Endothelial cell of umbilical vein (primary cell): ENCODE measurements around the gene DTD2.

ENCODE experiments used
- CTCF ChIP-seq, 2 donors: IDR thresholded peaks; 1 replicate in 1 of 2; 2 replicates in 1 of 2; pipeline ENCODE4 v1.5.1; 2011; ENCODE audit warnings: low read length in 2 of 2, mild to moderate bottlenecking in 2 of 2, moderate library complexity in 2 of 2, control low read depth in 1 of 2, inconsistent platforms in 1 of 2, low read depth in 1 of 2; ENCODE audit not compliant: insufficient read depth in 1 of 2; ENCODE audit errors: extremely low read depth in 1 of 2
- GATA2 ChIP-seq: IDR thresholded peaks from 2 replicates; pipeline ENCODE4 v1.7.0; 2011; ENCODE audit warnings: low read depth, mild to moderate bottlenecking, moderate library complexity, mixed read lengths, low read length; ENCODE audit not compliant: insufficient read length, insufficient read depth
- JUN ChIP-seq: IDR thresholded peaks from 2 replicates; pipeline ENCODE4 v1.6.1; 2011; ENCODE audit warnings: borderline replicate concordance, low read depth; ENCODE audit not compliant: insufficient read length, insufficient read depth
- MAX ChIP-seq: IDR thresholded peaks from 2 replicates; pipeline ENCODE4 v1.6.1; 2011; ENCODE audit not compliant: insufficient read depth, insufficient read length
- MYC ChIP-seq: IDR thresholded peaks from one replicate; pipeline ENCODE4 v1.6.1; 2011; ENCODE audit warnings: mild to moderate bottlenecking, low read depth, low read length
- POLR2A ChIP-seq: IDR thresholded peaks from 2 replicates; pipeline ENCODE4 v1.6.1; 2012; ENCODE audit warnings: low read depth, mild to moderate bottlenecking, control low read depth, low read length

GRCh38 chr14:31439561-31439960 is 17.7 kb downstream of the DTD2 start:
- TF ChIP-seq POLR2A (no peak), CTCF (IDR thresholded peaks at IDR 0.05; ENCODE audit: extremely low read depth in 1 of 2, insufficient read depth in 1 of 2, low read depth in 1 of 2, low read length in 2 of 2) (no peak), MAX (no peak), GATA2 (no peak), JUN (no peak), MYC (no peak)
